C4-2B (cell line): ENCODE measurements around the gene SARDH.

ENCODE experiments used
- CTCF ChIP-seq: fragments of 450-650 bp; conservative IDR thresholded peaks from 2 replicates; pipeline ENCODE4 v1.5.1; 2017; ENCODE audit warnings: mild to moderate bottlenecking
- ZFX ChIP-seq: fragments of 450-650 bp; IDR thresholded peaks from 2 replicates; pipeline ENCODE4 v1.6.1; 2017

- TF ChIP-seq CTCF (no peak), ZFX (no peak)
Observed at GRCh38 chr9:133729617-133730281, 8.4 kb downstream of the SARDH start.
